Activated naive CD8-positive, alpha-beta T cell (primary cell): ENCODE results near the gene ABCC6.
"Not testable (repeated sequence)": the region's sequence is repeated elsewhere in the genome, so short reads cannot be mapped to it uniquely, and the experiment has no call there.

Experiments used
- H3K27ac Mint-ChIP-seq: one replicate; pipeline ENCODE4 v1.8.0; 2021; ENCODE audit warnings: mixed read lengths
- H3K27me3 Mint-ChIP-seq: one replicate; pipeline ENCODE4 v1.8.0; 2021; ENCODE audit warnings: mixed read lengths
- H3K36me3 Mint-ChIP-seq: one replicate; pipeline ENCODE4 v1.8.0; 2021; ENCODE audit warnings: mixed read lengths
- H3K4me1 Mint-ChIP-seq: one replicate; pipeline ENCODE4 v1.8.0; 2021; ENCODE audit warnings: low read depth, mixed read lengths
- H3K4me3 Mint-ChIP-seq: one replicate; pipeline ENCODE4 v1.8.0; 2021; ENCODE audit warnings: mild to moderate bottlenecking, mixed read lengths
- H3K9me3 Mint-ChIP-seq: one replicate; pipeline ENCODE4 v1.8.0; 2021; ENCODE audit warnings: low read depth, mixed read lengths

ABCC6 gene

GRCh38 chr16:16185095-16185494 lies 38.2 kb downstream of the ABCC6 start:
- no peak overlapping the region for H3K27ac Mint-ChIP-seq
- H3K9me3 Mint-ChIP-seq, result no peaks in the 10 kb centered on the region
- H3K4me1 Mint-ChIP-seq, result no peaks in the 10 kb centered on the region
- H3K4me3 Mint-ChIP-seq, result no peak overlapping the region
- no peaks in the 10 kb centered on the region for H3K36me3 Mint-ChIP-seq
- H3K27me3 Mint-ChIP-seq, result peaks cover 2% of the 10 kb centered on the region

- Mint-ChIP-seq H3K27ac (no peak overlapping the region), H3K36me3 (no peaks in the 10 kb centered on the region), H3K4me3 (no peak overlapping the region), H3K4me1 (no peaks in the 10 kb centered on the region), H3K27me3 (peaks cover 2% of the 10 kb centered on the region), H3K9me3 (no peaks in the 10 kb centered on the region)
These were observed 38.7 kb downstream of the ABCC6 start for GRCh38 chr16:16184594-16184993.

GRCh38 chr16:16183562-16183961 lies 39.7 kb downstream of the ABCC6 start:
- Mint-ChIP-seq H3K27me3 (peaks cover 2% of the 10 kb centered on the region), H3K4me1 (no peaks in the 10 kb centered on the region), H3K9me3 (no peaks in the 10 kb centered on the region), H3K36me3 (no peaks in the 10 kb centered on the region), H3K27ac (no peak overlapping the region), H3K4me3 (no peak overlapping the region)

GRCh38 chr16:16182918-16183317 lies 40.4 kb downstream of the ABCC6 start:
- H3K4me1 Mint-ChIP-seq, result no peaks in the 10 kb centered on the region
- H3K27me3 Mint-ChIP-seq, result peaks cover 2% of the 10 kb centered on the region
- no peaks in the 10 kb centered on the region for H3K9me3 Mint-ChIP-seq
- no peak overlapping the region for H3K27ac Mint-ChIP-seq
- no peaks in the 10 kb centered on the region for H3K36me3 Mint-ChIP-seq
- H3K4me3 Mint-ChIP-seq, result no peak overlapping the region

GRCh38 chr16:16181748-16182147 lies 41.5 kb downstream of the ABCC6 start:
- H3K4me3 Mint-ChIP-seq, H3K9me3 Mint-ChIP-seq, H3K27me3 Mint-ChIP-seq, H3K4me1 Mint-ChIP-seq, H3K36me3 Mint-ChIP-seq, H3K27ac Mint-ChIP-seq: not testable (repeated sequence)

GRCh38 chr16:16178455-16179162 lies 44.7 kb downstream of the ABCC6 start:
- Mint-ChIP-seq H3K9me3 (no peaks in the 10 kb centered on the region), H3K4me3 (no peak overlapping the region), H3K4me1 (no peaks in the 10 kb centered on the region), H3K27ac (no peak overlapping the region), H3K36me3 (no peaks in the 10 kb centered on the region), H3K27me3 (peaks cover 2% of the 10 kb centered on the region)

- Mint-ChIP-seq H3K4me1 (no peaks in the 10 kb centered on the region), H3K36me3 (no peaks in the 10 kb centered on the region), H3K27ac (no peak overlapping the region), H3K4me3 (no peak overlapping the region), H3K27me3 (peaks cover 1% of the 10 kb centered on the region), H3K9me3 (no peaks in the 10 kb centered on the region)
These were observed 47.0 kb downstream of the ABCC6 start for GRCh38 chr16:16176328-16176727.

GRCh38 chr16:16175296-16175695 lies 48.0 kb downstream of the ABCC6 start:
- H3K27ac Mint-ChIP-seq, result no peak overlapping the region
- no peaks in the 10 kb centered on the region for H3K36me3 Mint-ChIP-seq
- no peaks in the 10 kb centered on the region for H3K4me1 Mint-ChIP-seq
- no peaks in the 10 kb centered on the region for H3K9me3 Mint-ChIP-seq
- no peak overlapping the region for H3K4me3 Mint-ChIP-seq
- no peaks in the 10 kb centered on the region for H3K27me3 Mint-ChIP-seq

GRCh38 chr16:16172991-16173390 lies 50.3 kb downstream of the ABCC6 start:
- no peaks in the 10 kb centered on the region for H3K27me3 Mint-ChIP-seq
- H3K9me3 Mint-ChIP-seq, result no peaks in the 10 kb centered on the region
- H3K4me1 Mint-ChIP-seq, result no peaks in the 10 kb centered on the region
- H3K27ac Mint-ChIP-seq, result no peak overlapping the region
- no peak overlapping the region for H3K4me3 Mint-ChIP-seq
- no peaks in the 10 kb centered on the region for H3K36me3 Mint-ChIP-seq

GRCh38 chr16:16171332-16171919 lies 51.9 kb downstream of the ABCC6 start:
- H3K4me3 Mint-ChIP-seq, result no peak overlapping the region
- no peaks in the 10 kb centered on the region for H3K36me3 Mint-ChIP-seq
- no peaks in the 10 kb centered on the region for H3K4me1 Mint-ChIP-seq
- H3K27ac Mint-ChIP-seq, result no peak overlapping the region
- no peaks in the 10 kb centered on the region for H3K9me3 Mint-ChIP-seq
- no peaks in the 10 kb centered on the region for H3K27me3 Mint-ChIP-seq

- H3K4me3 Mint-ChIP-seq, result no peak overlapping the region
These were observed 53.7 kb downstream of the ABCC6 start for GRCh38 chr16:16169615-16170014.

GRCh38 chr16:16168431-16168830 lies 54.9 kb downstream of the ABCC6 start:
- no peaks in the 10 kb centered on the region for H3K36me3 Mint-ChIP-seq
- H3K27me3 Mint-ChIP-seq, result no peaks in the 10 kb centered on the region
- H3K27ac Mint-ChIP-seq, result no peak overlapping the region
- H3K4me1 Mint-ChIP-seq, result no peaks in the 10 kb centered on the region
- no peaks in the 10 kb centered on the region for H3K9me3 Mint-ChIP-seq
- no peak overlapping the region for H3K4me3 Mint-ChIP-seq

More at GRCh38 chr16:16169615-16170014, 53.7 kb downstream of the ABCC6 start:
- Mint-ChIP-seq H3K36me3 (no peaks in the 10 kb centered on the region), H3K4me1 (no peaks in the 10 kb centered on the region), H3K27ac (no peak overlapping the region), H3K9me3 (no peaks in the 10 kb centered on the region), H3K27me3 (no peaks in the 10 kb centered on the region)

- Mint-ChIP-seq H3K4me1 (no peaks in the 10 kb centered on the region), H3K27ac (no peak overlapping the region), H3K4me3 (no peak overlapping the region), H3K9me3 (no peaks in the 10 kb centered on the region), H3K36me3 (no peaks in the 10 kb centered on the region), H3K27me3 (no peaks in the 10 kb centered on the region)
These were observed 55.4 kb downstream of the ABCC6 start for GRCh38 chr16:16167927-16168326.

- Mint-ChIP-seq H3K27ac (no peak overlapping the region), H3K27me3 (peaks cover under 1% of the 10 kb centered on the region), H3K36me3 (no peaks in the 10 kb centered on the region), H3K9me3 (no peaks in the 10 kb centered on the region), H3K4me3 (no peak overlapping the region), H3K4me1 (no peaks in the 10 kb centered on the region)
These were observed 56.3 kb downstream of the ABCC6 start for GRCh38 chr16:16166949-16167348.

GRCh38 chr16:16166085-16166484 lies 57.2 kb downstream of the ABCC6 start:
- peaks cover 1% of the 10 kb centered on the region for H3K27me3 Mint-ChIP-seq
- no peak overlapping the region for H3K27ac Mint-ChIP-seq
- H3K36me3 Mint-ChIP-seq, result no peaks in the 10 kb centered on the region
- no peaks in the 10 kb centered on the region for H3K9me3 Mint-ChIP-seq
- H3K4me3 Mint-ChIP-seq, result no peak overlapping the region
- H3K4me1 Mint-ChIP-seq, result no peaks in the 10 kb centered on the region

GRCh38 chr16:16164243-16164642 lies 59.1 kb downstream of the ABCC6 start:
- no peaks in the 10 kb centered on the region for H3K9me3 Mint-ChIP-seq
- H3K4me1 Mint-ChIP-seq, result no peaks in the 10 kb centered on the region

More at GRCh38 chr16:16164243-16164642, 59.1 kb downstream of the ABCC6 start:
- peaks cover 2% of the 10 kb centered on the region for H3K36me3 Mint-ChIP-seq
- H3K27ac Mint-ChIP-seq, result no peak overlapping the region
- peaks cover 1% of the 10 kb centered on the region for H3K27me3 Mint-ChIP-seq
- H3K4me3 Mint-ChIP-seq, result no peak overlapping the region
